K562 (cell line): ENCODE data around the gene MTHFR. TPM values are rescaled to one million over a fixed set of nuclear protein-coding genes. Genes with fewer than 3 reads are reported as not detected.
A peak's percentile ranks its signal among the peaks of the same experiment; 100 is the strongest.

Experiments
- ARNT ChIP-seq, 2 experiments: fragments of 450-650 bp; IDR thresholded peaks; 2 replicates each; pipeline ENCODE4 v1.6.1; 2016; ENCODE audit warnings: mild to moderate bottlenecking in 1 of 2
- CBX8 ChIP-seq: fragments of 200-600 bp; sonication (generic); IDR thresholded peaks from 2 replicates; pipeline ENCODE4 v1.6.1; 2012; ENCODE audit warnings: borderline replicate concordance, mixed run types, low read depth, mild to moderate bottlenecking, moderate library complexity, mixed read lengths, low read length, control low read depth, inconsistent platforms; ENCODE audit not compliant: poor library complexity, severe bottlenecking; ENCODE audit errors: extremely low read depth
- COPS2 ChIP-seq: fragments of 450-650 bp; conservative IDR thresholded peaks from 2 replicates; pipeline ENCODE4 v1.6.1; 2016; ENCODE audit warnings: mild to moderate bottlenecking, moderate library complexity
- CXXC5 ChIP-seq: fragments of 250-450 bp; sonication (Bioruptor Pico); IDR thresholded peaks from 2 replicates; pipeline ENCODE4 v1.8.0; 2022; ENCODE audit warnings: inconsistent platforms, mild to moderate bottlenecking, moderate library complexity
- NR3C1 ChIP-seq: sonication (generic); formaldehyde crosslinking; IDR thresholded peaks from 2 replicates; pipeline ENCODE4 v1.8.1; 2022; ENCODE audit warnings: missing genetic modification reagents
- RNF219 ChIP-seq: fragments of 250-450 bp; sonication (Bioruptor Pico); IDR thresholded peaks from 2 replicates; pipeline ENCODE4 v1.5.0; 2022; ENCODE audit warnings: mild to moderate bottlenecking
- TARDBP ChIP-seq: fragments of 450-650 bp; IDR thresholded peaks from 2 replicates; pipeline ENCODE4 v1.6.1; 2016
- ZNF175 ChIP-seq: fragments of 200-800 bp; sonication (Bioruptor generic); IDR thresholded peaks from 2 replicates; pipeline ENCODE4 v1.6.1; 2016; ENCODE audit warnings: low read depth, mild to moderate bottlenecking, missing genetic modification characterization, missing compliant biosample characterization
- ZNF696 ChIP-seq: fragments of 250-450 bp; sonication (Bioruptor Pico); conservative IDR thresholded peaks from 2 replicates; pipeline ENCODE4 v1.4.0; 2020; ENCODE audit warnings: mild to moderate bottlenecking, moderate library complexity
- polyA plus RNA-seq, 8 experiments: library from polyadenylated mRNA; depleted of rRNA in 4 of 8; stranded (reverse) in 5 of 8; unstranded in 3 of 8; fragments of >200 nt; fragmentation: Nextera tagmentation in 2 of 8; fragmentation: Illumina TruSeq in 1 of 8; extraction: Ambion mirVana in 2 of 8; extraction: Trizol in 1 of 8; gene quantifications; 2 replicates each; pipeline versions ENCODE4 v1.2.1 to v1.2.3, GENCODE V29; 2011 to 2014; ENCODE audit warnings: inconsistent platforms in 1 of 8, missing spikeins in 1 of 8
- total RNA-seq, 7 experiments: library from RNA; depleted of rRNA in 6 of 7; stranded (reverse); fragments of >200 nt in 6 of 7; fragmentation: Illumina TruSeq in 2 of 7; extraction: Trizol in 2 of 7; gene quantifications; 2 replicates each; pipeline versions ENCODE4 v1.2.1 to v1.2.3, GENCODE V29; 2011 to 2021; ENCODE audit warnings: low replicate concordance in 1 of 7
- TF ChIP-seq, protein P1 (sequence below): sonication (generic); formaldehyde crosslinking; IDR thresholded peaks from 2 replicates; pipeline ENCODE4 v1.8.1; 2023; ENCODE audit warnings: mild to moderate bottlenecking, missing genetic modification reagents
- TF ChIP-seq, protein P2 (sequence below): sonication (generic); formaldehyde crosslinking; IDR thresholded peaks from 2 replicates; pipeline ENCODE4 v1.8.1; 2023; ENCODE audit warnings: missing genetic modification reagents, mild to moderate bottlenecking, borderline replicate concordance
- TF ChIP-seq, protein P3 (sequence below): fragments of 450-650 bp; IDR thresholded peaks from 2 replicates; pipeline ENCODE4 v1.6.1; 2017; ENCODE audit warnings: antibody characterized with exemption
- TF ChIP-seq, protein P4 (sequence below): fragments of 250-450 bp; sonication (Bioruptor Pico); IDR thresholded peaks from 2 replicates; pipeline ENCODE4 v1.4.0; 2020; ENCODE audit warnings: mild to moderate bottlenecking, moderate library complexity

Gene MTHFR
- total and polyA plus RNA-seq, 9 of the 15 experiments (the other 6 are each of a cell fraction or from before 2014, with no cell fraction given): 5.0 to 104 (median 62.6) TPM

DNA sequence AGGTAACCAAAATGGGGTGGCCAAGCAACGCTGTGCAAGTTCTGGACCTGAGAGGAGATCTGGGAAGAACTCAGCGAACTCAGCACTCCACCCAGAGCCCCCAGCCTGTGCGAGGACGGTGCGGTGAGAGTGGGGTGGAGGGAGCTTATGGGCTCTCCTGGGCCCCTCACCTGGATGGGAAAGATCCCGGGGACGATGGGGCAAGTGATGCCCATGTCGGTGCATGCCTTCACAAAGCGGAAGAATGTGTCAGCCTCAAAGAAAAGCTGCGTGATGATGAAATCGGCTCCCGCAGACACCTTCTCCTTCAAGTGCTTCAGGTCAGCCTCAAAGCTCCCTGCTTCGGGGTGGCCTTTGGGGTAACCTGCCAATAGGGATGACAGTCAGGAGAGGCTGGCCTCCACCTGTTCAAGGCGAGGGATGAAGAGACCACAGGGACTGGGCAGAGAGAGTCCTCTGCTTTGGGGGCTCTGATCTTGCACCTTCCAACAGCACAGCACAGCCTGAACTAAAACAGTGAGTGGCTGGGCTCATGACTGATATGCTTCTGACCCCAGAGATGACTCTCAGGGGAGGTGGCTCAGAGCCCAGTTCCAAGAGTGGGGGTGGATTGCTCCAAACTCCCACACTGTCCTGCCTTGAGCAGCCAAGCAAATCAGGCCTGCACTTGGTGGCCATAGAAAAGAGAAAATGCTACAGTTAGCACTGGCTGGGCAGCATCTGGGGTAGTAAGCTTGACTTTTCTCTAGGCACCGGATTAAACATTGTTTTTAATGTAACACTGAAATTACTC, 9.5 kb downstream of the MTHFR start (continued):
- no peak for TF ChIP-seq TARDBP
- TF ChIP-seq, protein P1, sequence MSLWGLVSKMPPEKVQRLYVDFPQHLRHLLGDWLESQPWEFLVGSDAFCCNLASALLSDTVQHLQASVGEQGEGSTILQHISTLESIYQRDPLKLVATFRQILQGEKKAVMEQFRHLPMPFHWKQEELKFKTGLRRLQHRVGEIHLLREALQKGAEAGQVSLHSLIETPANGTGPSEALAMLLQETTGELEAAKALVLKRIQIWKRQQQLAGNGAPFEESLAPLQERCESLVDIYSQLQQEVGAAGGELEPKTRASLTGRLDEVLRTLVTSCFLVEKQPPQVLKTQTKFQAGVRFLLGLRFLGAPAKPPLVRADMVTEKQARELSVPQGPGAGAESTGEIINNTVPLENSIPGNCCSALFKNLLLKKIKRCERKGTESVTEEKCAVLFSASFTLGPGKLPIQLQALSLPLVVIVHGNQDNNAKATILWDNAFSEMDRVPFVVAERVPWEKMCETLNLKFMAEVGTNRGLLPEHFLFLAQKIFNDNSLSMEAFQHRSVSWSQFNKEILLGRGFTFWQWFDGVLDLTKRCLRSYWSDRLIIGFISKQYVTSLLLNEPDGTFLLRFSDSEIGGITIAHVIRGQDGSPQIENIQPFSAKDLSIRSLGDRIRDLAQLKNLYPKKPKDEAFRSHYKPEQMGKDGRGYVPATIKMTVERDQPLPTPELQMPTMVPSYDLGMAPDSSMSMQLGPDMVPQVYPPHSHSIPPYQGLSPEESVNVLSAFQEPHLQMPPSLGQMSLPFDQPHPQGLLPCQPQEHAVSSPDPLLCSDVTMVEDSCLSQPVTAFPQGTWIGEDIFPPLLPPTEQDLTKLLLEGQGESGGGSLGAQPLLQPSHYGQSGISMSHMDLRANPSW (CRISPR knock-in tag): no peak
- TF ChIP-seq, protein P2, sequence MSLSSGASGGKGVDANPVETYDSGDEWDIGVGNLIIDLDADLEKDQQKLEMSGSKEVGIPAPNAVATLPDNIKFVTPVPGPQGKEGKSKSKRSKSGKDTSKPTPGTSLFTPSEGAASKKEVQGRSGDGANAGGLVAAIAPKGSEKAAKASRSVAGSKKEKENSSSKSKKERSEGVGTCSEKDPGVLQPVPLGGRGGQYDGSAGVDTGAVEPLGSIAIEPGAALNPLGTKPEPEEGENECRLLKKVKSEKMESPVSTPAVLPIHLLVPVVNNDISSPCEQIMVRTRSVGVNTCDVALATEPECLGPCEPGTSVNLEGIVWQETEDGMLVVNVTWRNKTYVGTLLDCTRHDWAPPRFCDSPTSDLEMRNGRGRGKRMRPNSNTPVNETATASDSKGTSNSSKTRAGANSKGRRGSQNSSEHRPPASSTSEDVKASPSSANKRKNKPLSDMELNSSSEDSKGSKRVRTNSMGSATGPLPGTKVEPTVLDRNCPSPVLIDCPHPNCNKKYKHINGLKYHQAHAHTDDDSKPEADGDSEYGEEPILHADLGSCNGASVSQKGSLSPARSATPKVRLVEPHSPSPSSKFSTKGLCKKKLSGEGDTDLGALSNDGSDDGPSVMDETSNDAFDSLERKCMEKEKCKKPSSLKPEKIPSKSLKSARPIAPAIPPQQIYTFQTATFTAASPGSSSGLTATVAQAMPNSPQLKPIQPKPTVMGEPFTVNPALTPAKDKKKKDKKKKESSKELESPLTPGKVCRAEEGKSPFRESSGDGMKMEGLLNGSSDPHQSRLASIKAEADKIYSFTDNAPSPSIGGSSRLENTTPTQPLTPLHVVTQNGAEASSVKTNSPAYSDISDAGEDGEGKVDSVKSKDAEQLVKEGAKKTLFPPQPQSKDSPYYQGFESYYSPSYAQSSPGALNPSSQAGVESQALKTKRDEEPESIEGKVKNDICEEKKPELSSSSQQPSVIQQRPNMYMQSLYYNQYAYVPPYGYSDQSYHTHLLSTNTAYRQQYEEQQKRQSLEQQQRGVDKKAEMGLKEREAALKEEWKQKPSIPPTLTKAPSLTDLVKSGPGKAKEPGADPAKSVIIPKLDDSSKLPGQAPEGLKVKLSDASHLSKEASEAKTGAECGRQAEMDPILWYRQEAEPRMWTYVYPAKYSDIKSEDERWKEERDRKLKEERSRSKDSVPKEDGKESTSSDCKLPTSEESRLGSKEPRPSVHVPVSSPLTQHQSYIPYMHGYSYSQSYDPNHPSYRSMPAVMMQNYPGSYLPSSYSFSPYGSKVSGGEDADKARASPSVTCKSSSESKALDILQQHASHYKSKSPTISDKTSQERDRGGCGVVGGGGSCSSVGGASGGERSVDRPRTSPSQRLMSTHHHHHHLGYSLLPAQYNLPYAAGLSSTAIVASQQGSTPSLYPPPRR (CRISPR knock-in tag): no peak
- peak in 1 of 2 experiments; percentile 59; a peak in 2 of 4 replicates for TF ChIP-seq ARNT (IDR thresholded peaks at IDR 0.05)
- peak; percentile 80 for TF ChIP-seq ZNF175 (CRISPR knock-in tag)
- TF ChIP-seq NR3C1: no peak
- TF ChIP-seq CBX8: no peak
- no peak for TF ChIP-seq COPS2
- no peak for TF ChIP-seq RNF219 (CRISPR knock-in tag)
- TF ChIP-seq CXXC5: peak; percentile 58
- TF ChIP-seq, protein P3, sequence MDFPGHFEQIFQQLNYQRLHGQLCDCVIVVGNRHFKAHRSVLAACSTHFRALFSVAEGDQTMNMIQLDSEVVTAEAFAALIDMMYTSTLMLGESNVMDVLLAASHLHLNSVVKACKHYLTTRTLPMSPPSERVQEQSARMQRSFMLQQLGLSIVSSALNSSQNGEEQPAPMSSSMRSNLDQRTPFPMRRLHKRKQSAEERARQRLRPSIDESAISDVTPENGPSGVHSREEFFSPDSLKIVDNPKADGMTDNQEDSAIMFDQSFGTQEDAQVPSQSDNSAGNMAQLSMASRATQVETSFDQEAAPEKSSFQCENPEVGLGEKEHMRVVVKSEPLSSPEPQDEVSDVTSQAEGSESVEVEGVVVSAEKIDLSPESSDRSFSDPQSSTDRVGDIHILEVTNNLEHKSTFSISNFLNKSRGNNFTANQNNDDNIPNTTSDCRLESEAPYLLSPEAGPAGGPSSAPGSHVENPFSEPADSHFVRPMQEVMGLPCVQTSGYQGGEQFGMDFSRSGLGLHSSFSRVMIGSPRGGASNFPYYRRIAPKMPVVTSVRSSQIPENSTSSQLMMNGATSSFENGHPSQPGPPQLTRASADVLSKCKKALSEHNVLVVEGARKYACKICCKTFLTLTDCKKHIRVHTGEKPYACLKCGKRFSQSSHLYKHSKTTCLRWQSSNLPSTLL: no peak
- TF ChIP-seq, protein P4, sequence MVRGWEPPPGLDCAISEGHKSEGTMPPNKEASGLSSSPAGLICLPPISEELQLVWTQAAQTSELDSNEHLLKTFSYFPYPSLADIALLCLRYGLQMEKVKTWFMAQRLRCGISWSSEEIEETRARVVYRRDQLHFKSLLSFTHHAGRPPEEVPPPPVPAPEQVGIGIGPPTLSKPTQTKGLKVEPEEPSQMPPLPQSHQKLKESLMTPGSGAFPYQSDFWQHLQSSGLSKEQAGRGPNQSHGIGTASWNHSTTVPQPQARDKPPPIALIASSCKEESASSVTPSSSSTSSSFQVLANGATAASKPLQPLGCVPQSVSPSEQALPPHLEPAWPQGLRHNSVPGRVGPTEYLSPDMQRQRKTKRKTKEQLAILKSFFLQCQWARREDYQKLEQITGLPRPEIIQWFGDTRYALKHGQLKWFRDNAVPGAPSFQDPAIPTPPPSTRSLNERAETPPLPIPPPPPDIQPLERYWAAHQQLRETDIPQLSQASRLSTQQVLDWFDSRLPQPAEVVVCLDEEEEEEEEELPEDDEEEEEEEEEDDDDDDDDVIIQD (CRISPR knock-in tag): no peak
- no peak for TF ChIP-seq ZNF696 (CRISPR knock-in tag)
